DOHH2 (cell line): ENCODE results near the gene PRICKLE1.

Experiments
- CTCF ChIP-seq: fragments of 200-600 bp; sonication (generic); IDR thresholded peaks from one replicate; pipeline ENCODE4 v1.5.1; 2014; ENCODE audit warnings: antibody characterized with exemption, mild to moderate bottlenecking, low read depth, low read length; ENCODE audit not compliant: poor library complexity, severe bottlenecking
- EZH2phosphoT487 ChIP-seq: fragments of 200-600 bp; sonication (generic); IDR thresholded peaks from 2 replicates; pipeline ENCODE4 v1.6.1; 2017; ENCODE audit warnings: borderline replicate concordance, mild to moderate bottlenecking, antibody characterized with exemption, low read length, moderate library complexity, mixed read lengths

- TF ChIP-seq CTCF (no peak), EZH2phosphoT487 (0 out of 2 replicates have a peak, but pooled peaks have one; percentile 39)
Measured at GRCh38 chr12:42588524-42589464, 752 bp downstream of the PRICKLE1 start.
